DOHH2 (cell line): ENCODE results near the gene C12orf57.

Experiments used
- EZH2phosphoT487 ChIP-seq: fragments of 200-600 bp; sonication (generic); IDR thresholded peaks from 2 replicates; pipeline ENCODE4 v1.6.1; 2017; ENCODE audit warnings: borderline replicate concordance, mild to moderate bottlenecking, antibody characterized with exemption, low read length, moderate library complexity, mixed read lengths
- TF ChIP-seq, protein P1 (sequence below): fragments of 200-600 bp; sonication (generic); IDR thresholded peaks from one replicate; pipeline ENCODE4 v1.5.1; 2014; ENCODE audit warnings: antibody characterized with exemption, mild to moderate bottlenecking, low read depth, low read length; ENCODE audit not compliant: poor library complexity, severe bottlenecking

DNA sequence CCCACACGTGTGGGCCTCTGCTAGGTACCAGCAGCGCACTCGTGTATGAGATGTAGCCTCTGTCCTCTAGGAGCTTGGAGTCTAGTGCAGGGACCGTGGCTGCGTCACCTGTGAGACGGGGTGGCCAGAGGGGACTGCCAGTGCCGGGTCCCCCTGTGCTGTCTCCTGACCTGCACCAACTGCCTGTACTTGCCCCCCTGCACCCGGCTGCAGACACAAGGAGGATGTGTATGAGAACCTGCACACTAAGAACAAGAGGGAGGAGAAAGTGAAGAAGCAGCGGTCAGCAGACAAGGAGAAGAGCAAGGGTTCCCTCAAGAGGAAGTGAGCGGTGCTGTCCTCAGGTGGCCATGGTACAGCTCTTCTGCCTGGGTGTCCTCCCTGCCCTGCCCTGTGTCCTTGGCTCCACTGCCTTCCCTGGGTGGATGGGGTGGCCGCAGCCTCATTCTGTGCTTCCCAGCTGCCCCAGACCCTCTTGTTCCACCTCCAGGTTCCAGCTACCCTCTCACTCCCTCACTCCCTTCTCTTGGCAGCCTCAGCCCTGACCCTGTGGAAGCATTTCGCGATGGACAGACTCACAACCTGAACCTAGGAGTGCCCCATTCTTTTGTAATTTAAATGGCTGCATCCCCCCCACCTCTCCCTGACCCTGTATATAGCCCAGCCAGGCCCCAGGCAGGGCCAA, 16.9 kb downstream of the C12orf57 start:
- TF ChIP-seq, protein P1, sequence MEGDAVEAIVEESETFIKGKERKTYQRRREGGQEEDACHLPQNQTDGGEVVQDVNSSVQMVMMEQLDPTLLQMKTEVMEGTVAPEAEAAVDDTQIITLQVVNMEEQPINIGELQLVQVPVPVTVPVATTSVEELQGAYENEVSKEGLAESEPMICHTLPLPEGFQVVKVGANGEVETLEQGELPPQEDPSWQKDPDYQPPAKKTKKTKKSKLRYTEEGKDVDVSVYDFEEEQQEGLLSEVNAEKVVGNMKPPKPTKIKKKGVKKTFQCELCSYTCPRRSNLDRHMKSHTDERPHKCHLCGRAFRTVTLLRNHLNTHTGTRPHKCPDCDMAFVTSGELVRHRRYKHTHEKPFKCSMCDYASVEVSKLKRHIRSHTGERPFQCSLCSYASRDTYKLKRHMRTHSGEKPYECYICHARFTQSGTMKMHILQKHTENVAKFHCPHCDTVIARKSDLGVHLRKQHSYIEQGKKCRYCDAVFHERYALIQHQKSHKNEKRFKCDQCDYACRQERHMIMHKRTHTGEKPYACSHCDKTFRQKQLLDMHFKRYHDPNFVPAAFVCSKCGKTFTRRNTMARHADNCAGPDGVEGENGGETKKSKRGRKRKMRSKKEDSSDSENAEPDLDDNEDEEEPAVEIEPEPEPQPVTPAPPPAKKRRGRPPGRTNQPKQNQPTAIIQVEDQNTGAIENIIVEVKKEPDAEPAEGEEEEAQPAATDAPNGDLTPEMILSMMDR, result no peak
- TF ChIP-seq EZH2phosphoT487, result no peak
